Measurements from ENCODE around the gene PIK3R2. TPM values are rescaled to one million over a fixed set of nuclear protein-coding genes. Genes with fewer than 3 reads are reported as not detected.
A peak's percentile ranks its signal among the peaks of the same experiment; 100 is the strongest.

Gene PIK3R2
- polyA plus RNA-seq, 1 donor (not counting 4 experiments of a cell fraction or from before 2014, with no cell fraction given): 13.9 TPM

GRCh38 chr19:18153556-18154134 is 682 bp downstream of the PIK3R2 start:
- H3K79me2 ChIP-seq (ENCODE audit: control insufficient read depth, insufficient read depth, low read length): peaks cover 17% of the 10 kb centered on the region
- dilution Hi-C loops (cut with MboI; ENCODE audit: extremely low pct_ligation_motif_present, low sequenced_read_pairs): no loop called here
- peaks cover 29% of the 10 kb centered on the region for H3K4me1 ChIP-seq (ENCODE audit: control insufficient read depth, extremely low read depth, insufficient read depth, low read length)
- H3K4me2 ChIP-seq (ENCODE audit: control insufficient read depth, extremely low read depth, insufficient read depth, low read depth, low read length): peak overlapping the region; percentile 82
- peak overlapping the region; percentile 96 for H3K9ac ChIP-seq (ENCODE audit: control insufficient read depth, extremely low read depth, insufficient read depth, low read length)
- H3K9me1 ChIP-seq (ENCODE audit: control insufficient read depth, extremely low read depth, insufficient read depth, low read length): no peaks in the 10 kb centered on the region
- H3K27ac ChIP-seq (ENCODE audit: control insufficient read depth, insufficient read depth, low read length): peak overlapping the region; percentile 71
- H3K4me3 ChIP-seq (ENCODE audit: control insufficient read depth in 2 of 3, extremely low read depth in 1 of 3, insufficient read depth in 2 of 3, low read depth in 1 of 3, low read length in 3 of 3): peak overlapping the region; percentile 69 to 87 (median 82)
- H4K20me1 ChIP-seq (ENCODE audit: control insufficient read depth, extremely low read depth, insufficient read depth, low read length): no peaks in the 10 kb centered on the region
- H3K9me3 ChIP-seq (ENCODE audit: control insufficient read depth, low read depth, low read length): no peaks in the 10 kb centered on the region
- DNase-seq (ENCODE audit: low read depth, low spot score): no peak
- H2AFZ ChIP-seq (ENCODE audit: control insufficient read depth, low read length): peak overlapping the region; percentile 60
- H3K27me3 ChIP-seq (ENCODE audit: control insufficient read depth, extremely low read depth, insufficient read depth, low read length): no peaks in the 10 kb centered on the region
- peaks cover 2 to 4% of the 10 kb centered on the region in 2 experiments for H3K36me3 ChIP-seq (ENCODE audit: control insufficient read depth in 2 of 2, extremely low read depth in 1 of 2, insufficient read depth in 2 of 2, low read length in 2 of 2)
- no peak for FAIRE-seq
- TF ChIP-seq EZH2 (IDR thresholded peaks at IDR 0.05; ENCODE audit: low read length) (no peak), CTCF (optimal IDR thresholded peaks at IDR 0.05 in 1 of 3, IDR thresholded peaks at IDR 0.05 in 1 of 3, conservative IDR thresholded peaks at IDR 0.05 in 1 of 3; ENCODE audit: extremely low read depth in 1 of 3, insufficient read depth in 2 of 3, low read length in 3 of 3) (no peak)

- H4K20me1 ChIP-seq (ENCODE audit: control insufficient read depth, extremely low read depth, insufficient read depth, low read length): no peaks in the 10 kb centered on the region
- no peak for DNase-seq (ENCODE audit: low read depth, low spot score)
- no peak overlapping the region for H3K9ac ChIP-seq (ENCODE audit: control insufficient read depth, extremely low read depth, insufficient read depth, low read length)
- no peaks in the 10 kb centered on the region for H3K9me3 ChIP-seq (ENCODE audit: control insufficient read depth, low read depth, low read length)
- FAIRE-seq: no peak
- no peaks in the 10 kb centered on the region for H3K9me1 ChIP-seq (ENCODE audit: control insufficient read depth, extremely low read depth, insufficient read depth, low read length)
- H3K4me3 ChIP-seq (ENCODE audit: control insufficient read depth in 2 of 3, extremely low read depth in 1 of 3, insufficient read depth in 2 of 3, low read depth in 1 of 3, low read length in 3 of 3): no peak overlapping the region
- no peak overlapping the region for H3K27ac ChIP-seq (ENCODE audit: control insufficient read depth, insufficient read depth, low read length)
- dilution Hi-C loops (cut with MboI; ENCODE audit: extremely low pct_ligation_motif_present, low sequenced_read_pairs): no loop called here
- H3K4me2 ChIP-seq (ENCODE audit: control insufficient read depth, extremely low read depth, insufficient read depth, low read depth, low read length): no peak overlapping the region
- peaks cover 2 to 4% of the 10 kb centered on the region in 2 experiments for H3K36me3 ChIP-seq (ENCODE audit: control insufficient read depth in 2 of 2, extremely low read depth in 1 of 2, insufficient read depth in 2 of 2, low read length in 2 of 2)
- H2AFZ ChIP-seq (ENCODE audit: control insufficient read depth, low read length): no peak overlapping the region
- H3K27me3 ChIP-seq (ENCODE audit: control insufficient read depth, extremely low read depth, insufficient read depth, low read length): no peaks in the 10 kb centered on the region
- H3K79me2 ChIP-seq (ENCODE audit: control insufficient read depth, insufficient read depth, low read length): peaks cover 17% of the 10 kb centered on the region
- peaks cover 29% of the 10 kb centered on the region for H3K4me1 ChIP-seq (ENCODE audit: control insufficient read depth, extremely low read depth, insufficient read depth, low read length)
- no peak for TF ChIP-seq CTCF (optimal IDR thresholded peaks at IDR 0.05 in 1 of 3, IDR thresholded peaks at IDR 0.05 in 1 of 3, conservative IDR thresholded peaks at IDR 0.05 in 1 of 3; ENCODE audit: extremely low read depth in 1 of 3, insufficient read depth in 2 of 3, low read length in 3 of 3)
- TF ChIP-seq EZH2 (IDR thresholded peaks at IDR 0.05; ENCODE audit: low read length): no peak
Observed at GRCh38 chr19:18155095-18156087, 2.4 kb downstream of the PIK3R2 start.

All from keratinocyte (primary cell).